PC-9 (cell line): ENCODE data around the gene CDS2. TPM values are rescaled to one million over a fixed set of nuclear protein-coding genes. Genes with fewer than 3 reads are reported as not detected.

Experiments used
- Bru-seq: library from RNA; stranded (reverse); fragments of 400-500 nt; gene quantifications from one replicate; lab custom pipeline; 2021; lab: Mats Ljungman, UMichigan
- BruChase-seq, 2 experiments: library from RNA; stranded (reverse); fragments of 400-500 nt; gene quantifications; one replicate each; lab custom pipeline; 2021; lab: Mats Ljungman, UMichigan
- BruUV-seq: library from RNA; stranded (reverse); fragments of 400-500 nt; replicated peaks from 2 replicates; lab custom pipeline; 2021; lab: Mats Ljungman, UMichigan
- CTCF ChIA-PET: fragments of 300-600 bp; sonication (Branson Sonifier 250); formaldehyde crosslinking; loops from one replicate; lab custom pipeline; 2022; ENCODE audit warnings: antibody characterized with exemption; lab: Charles Lee
- POLR2A ChIA-PET: fragments of 300-600 bp; sonication (Branson Sonifier 250); formaldehyde crosslinking; loops from one replicate; lab custom pipeline; 2022; ENCODE audit warnings: antibody characterized with exemption; ENCODE audit not compliant: unreplicated experiment; lab: Charles Lee
- DNase-seq, 2 experiments: peaks; one replicate each; pipeline versions ENCODE4 v3.0.0 to v3.0.0-alpha.2; 2015 to 2022; ENCODE audit warnings: mixed read lengths in 1 of 2
- H2AFZ ChIP-seq: fragments of 200-600 bp; sonication (generic); 2 replicates; pipeline ENCODE4 v1.8.1; 2017; ENCODE audit warnings: antibody characterized with exemption
- H3F3A ChIP-seq: fragments of 200-600 bp; sonication (generic); 2 replicates; pipeline ENCODE4 v1.8.1; 2017; ENCODE audit warnings: antibody characterized with exemption, mild to moderate bottlenecking, low read depth; ENCODE audit not compliant: insufficient read depth
- H3K27ac ChIP-seq: fragments of 200-600 bp; sonication (generic); 2 replicates; pipeline ENCODE4 v1.6.1; 2016; ENCODE audit warnings: mixed run types
- H3K27me3 ChIP-seq: fragments of 200-600 bp; sonication (generic); 2 replicates; pipeline ENCODE4 v1.6.1; 2016; ENCODE audit warnings: low read depth, mixed run types; ENCODE audit not compliant: insufficient read depth
- H3K36me3 ChIP-seq: fragments of 200-600 bp; sonication (generic); 2 replicates; pipeline ENCODE4 v1.6.1; 2016; ENCODE audit warnings: low read depth, mixed run types
- H3K4me1 ChIP-seq: fragments of 200-600 bp; sonication (generic); replicated peaks from 2 replicates; pipeline ENCODE4 v1.6.1; 2016; ENCODE audit warnings: mixed run types; ENCODE audit not compliant: insufficient read depth
- H3K4me2 ChIP-seq: fragments of 200-600 bp; sonication (generic); 2 replicates; pipeline ENCODE4 v1.6.1; 2017; ENCODE audit warnings: mixed run types
- H3K4me3 ChIP-seq: fragments of 200-600 bp; sonication (generic); 2 replicates; pipeline ENCODE4 v1.6.1; 2016; ENCODE audit warnings: mixed run types
- H3K79me2 ChIP-seq: fragments of 200-600 bp; sonication (generic); 2 replicates; pipeline ENCODE4 v1.6.1; 2017; ENCODE audit warnings: low read depth, mixed run types
- H3K9me2 ChIP-seq: fragments of 200-600 bp; sonication (generic); 2 replicates; pipeline ENCODE4 v1.8.1; 2017; ENCODE audit warnings: mild to moderate bottlenecking; ENCODE audit not compliant: insufficient read depth
- H3K9me3 ChIP-seq: fragments of 200-600 bp; sonication (generic); 2 replicates; pipeline ENCODE4 v1.8.1; 2016; ENCODE audit warnings: low read depth; ENCODE audit not compliant: insufficient read depth
- H4K20me1 ChIP-seq: fragments of 200-600 bp; sonication (generic); 2 replicates; pipeline ENCODE4 v1.8.1; 2017; ENCODE audit not compliant: insufficient read depth
- CTCF ChIP-seq: fragments of 200-600 bp; sonication (generic); conservative IDR thresholded peaks from 2 replicates; pipeline ENCODE4 v1.6.1; 2017; ENCODE audit warnings: mixed run types, antibody characterized with exemption, mild to moderate bottlenecking, moderate library complexity
- EZH2 ChIP-seq: fragments of 200-600 bp; sonication (generic); IDR thresholded peaks from 2 replicates; pipeline ENCODE4 v1.8.0; 2017; ENCODE audit warnings: antibody characterized with exemption, low read depth
- intact Hi-C: fragments of 100-400 bp; cut with micrococcal nuclease; formaldehyde crosslinking; loops from one replicate; pipeline ENCODE4 v1.10.0; 2022; ENCODE audit not compliant: unreplicated experiment
- long read RNA-seq: library from polyadenylated mRNA; stranded (forward); transcript quantifications from one replicate; pipeline ENCODE4 v2.0.0, GENCODE V29; 2022
- total RNA-seq: library from RNA; stranded (reverse); gene quantifications from 2 replicates; pipeline ENCODE4 v1.2.3, GENCODE V29; 2021

Gene CDS2
- total RNA-seq (37.0 and 42.8 TPM in 2 replicates), Bru-seq, nascent RNA (percentile 78 among the genes with signal in this experiment), BruChase-seq, experiment 1, labeled RNA remaining after a 2-hour chase (percentile 82 among the genes with signal in this experiment), BruChase-seq, experiment 2, labeled RNA remaining after a 6-hour chase (percentile 85 among the genes with signal in this experiment)
- long read RNA-seq, full-length matches to known transcripts, result 51 of 66 reads
- long read RNA-seq, partial matches to known transcripts, result 2 of 66 reads
- long read RNA-seq, other reads (novel, unspliced or antisense), result 13 of 66 reads

- peak within 1 kb of the TSS; percentile 67 for H3K27ac ChIP-seq
- peaks cover 45% of the 10 kb centered on the region for H3K79me2 ChIP-seq
- BruUV-seq, result no TSS peak
- no peaks in the 10 kb centered on the region for H3K27me3 ChIP-seq
- H3K4me1 ChIP-seq, result peaks cover 14% of the 10 kb centered on the region
- peak within 1 kb of the TSS; percentile 69 for H3K4me3 ChIP-seq
- intact Hi-C loops, result loop anchor here (1.0 to 2.0 kb wide), 3 partner anchors 26 to 322 kb away; no protein-coding TSS in a partner anchor
- peak within 1 kb of the TSS; percentile 84 for H3K4me2 ChIP-seq
- peak; percentile 97 to 100 for DNase-seq
- TF ChIP-seq EZH2 (no peak), CTCF (peak; percentile 59; the same call in 1 of the 2 replicates)
- no peaks in the 10 kb centered on the region for H3K36me3 ChIP-seq
- POLR2A ChIA-PET, result interaction anchor here (0.5 to 1.0 kb wide), 13 partner anchors 10 to 811 kb away, joined by 3 to 27 read pairs (median 6); no protein-coding TSS in a partner anchor
- H2AFZ ChIP-seq, result peak within 1 kb of the TSS; percentile 86
- CTCF ChIA-PET, result interaction anchor here (0.5 to 2.4 kb wide), 24 partner anchors 11 to 709 kb away, joined by 3 to 105 read pairs (median 5); no protein-coding TSS in a partner anchor
- no peaks in the 10 kb centered on the region for H3K9me3 ChIP-seq
- H3F3A ChIP-seq, result no peaks in the 10 kb centered on the region; the same call in 1 of the 2 replicates
- 0 out of 2 replicates have a peak, but pooled peaks cover 3% of the 10 kb centered on the region for H4K20me1 ChIP-seq
- no peaks in the 10 kb centered on the region for H3K9me2 ChIP-seq
Observed at GRCh38 chr20:5126512-5127203, at the start of gene CDS2. CDS2 (plus strand) TSS chr20:5127008; CDS start chr20:5127093, 85 bp downstream.

GRCh38 chr20:5077761-5078387, 48.9 kb upstream of the CDS2 start:
- no peaks in the 10 kb centered on the region for H3K79me2 ChIP-seq
- CTCF ChIA-PET, result no interaction called here
- H3K9me3 ChIP-seq, result no peaks in the 10 kb centered on the region
- H4K20me1 ChIP-seq, result no peaks in the 10 kb centered on the region
- intact Hi-C loops, result no loop called here
- H3K27ac ChIP-seq, result no peak overlapping the region
- no peaks in the 10 kb centered on the region for H3K9me2 ChIP-seq
- no peak overlapping the region for H3K4me2 ChIP-seq
- H2AFZ ChIP-seq, result no peak overlapping the region
- H3K36me3 ChIP-seq, result no peaks in the 10 kb centered on the region
- no peak overlapping the region for H3K4me3 ChIP-seq
- H3K27me3 ChIP-seq, result no peaks in the 10 kb centered on the region
- TF ChIP-seq EZH2, result no peak
- no peak for TF ChIP-seq CTCF
- DNase-seq, result no peak
- POLR2A ChIA-PET, result no interaction called here
- H3K4me1 ChIP-seq, result peaks cover 26% of the 10 kb centered on the region
- H3F3A ChIP-seq, result peaks cover 21% of the 10 kb centered on the region
- BruUV-seq, result TSS peak; percentile 53

GRCh38 chr20:5078399-5078958, 48.3 kb upstream of the CDS2 start:
- no peaks in the 10 kb centered on the region for H3K27me3 ChIP-seq
- intact Hi-C loops, result no loop called here
- peaks cover 17% of the 10 kb centered on the region for H3F3A ChIP-seq
- H3K4me3 ChIP-seq, result no peak overlapping the region
- H2AFZ ChIP-seq, result no peak overlapping the region
- DNase-seq, result peak in 1 of 2 experiments; percentile 62
- BruUV-seq, result no TSS peak
- H3K4me2 ChIP-seq, result no peak overlapping the region
- H3K4me1 ChIP-seq, result peaks cover 22% of the 10 kb centered on the region
- no peak overlapping the region for H3K27ac ChIP-seq
- H3K36me3 ChIP-seq, result no peaks in the 10 kb centered on the region
- no peaks in the 10 kb centered on the region for H4K20me1 ChIP-seq
- H3K9me3 ChIP-seq, result no peaks in the 10 kb centered on the region
- CTCF ChIA-PET, result no interaction called here
- H3K9me2 ChIP-seq, result no peaks in the 10 kb centered on the region
- TF ChIP-seq EZH2, result no peak
- TF ChIP-seq CTCF, result no peak
- POLR2A ChIA-PET, result no interaction called here
- no peaks in the 10 kb centered on the region for H3K79me2 ChIP-seq
